ENCODE data around the gene TSPAN6.

- TF ChIP-seq EZH2 (IDR thresholded peaks at IDR 0.05), result no peak
- no peak for TF ChIP-seq FOXP2 (optimal IDR thresholded peaks at IDR 0.05; ENCODE audit: control extremely low read depth, extremely low read length, insufficient read depth)
- no peak for TF ChIP-seq POLR2AphosphoS5 (IDR thresholded peaks at IDR 0.05; ENCODE audit: borderline replicate concordance, low read depth, low read length)
These were observed 38.1 kb upstream of the TSPAN6 start for GRCh38 chrX:100674705-100675104.

Measured in SK-N-MC (cell line).